H9 (cell line): ENCODE results near the gene PARM1. TPM values are rescaled to one million over a fixed set of nuclear protein-coding genes. Genes with fewer than 3 reads are reported as not detected.

Experiments used
- DNase-seq: peaks from one replicate; pipeline ENCODE4 v3.0.0-alpha.2; 2017
- H2AFZ ChIP-seq: one replicate; pipeline ENCODE4 v1.6.1; 2013; ENCODE audit warnings: mild to moderate bottlenecking, low read length, control low read depth, moderate library complexity
- H2AK5ac ChIP-seq: 2 replicates; pipeline ENCODE4 v1.6.1; 2013; ENCODE audit warnings: low read length, control low read depth, mixed read lengths; ENCODE audit not compliant: insufficient read length
- H2BK120ac ChIP-seq: one replicate; pipeline ENCODE4 v1.6.1; 2013; ENCODE audit warnings: low read depth, mild to moderate bottlenecking, low read length, control low read depth, inconsistent platforms; ENCODE audit not compliant: poor library complexity, severe bottlenecking
- H2BK12ac ChIP-seq: 2 replicates; pipeline ENCODE4 v1.6.1; 2013; ENCODE audit warnings: low read length, control low read depth, mixed read lengths, low read depth; ENCODE audit not compliant: insufficient read length
- H2BK15ac ChIP-seq: 2 replicates; pipeline ENCODE4 v1.6.1; 2013; ENCODE audit warnings: low read depth, low read length, control low read depth
- H2BK20ac ChIP-seq: one replicate; pipeline ENCODE4 v1.6.1; 2013; ENCODE audit warnings: low read depth, mild to moderate bottlenecking, low read length, control low read depth, inconsistent platforms; ENCODE audit not compliant: poor library complexity, severe bottlenecking
- H2BK5ac ChIP-seq: 2 replicates; pipeline ENCODE4 v1.6.1; 2013; ENCODE audit warnings: low read length, control low read depth, mixed read lengths; ENCODE audit not compliant: insufficient read length
- H3K14ac ChIP-seq: 2 replicates; pipeline ENCODE4 v1.6.1; 2013; ENCODE audit warnings: low read length, control low read depth; ENCODE audit not compliant: insufficient read depth
- H3K18ac ChIP-seq: 2 replicates; pipeline ENCODE4 v1.6.1; 2013; ENCODE audit warnings: low read depth, mild to moderate bottlenecking, mixed read lengths, low read length, control low read depth; ENCODE audit not compliant: insufficient read length
- H3K23ac ChIP-seq: 2 replicates; pipeline ENCODE4 v1.6.1; 2013; ENCODE audit warnings: low read length, control low read depth, mixed read lengths, low read depth; ENCODE audit not compliant: insufficient read length
- H3K23me2 ChIP-seq: 2 replicates; pipeline ENCODE4 v1.6.1; 2013; ENCODE audit warnings: low read depth, mild to moderate bottlenecking, mixed read lengths, low read length, control low read depth; ENCODE audit not compliant: insufficient read length, poor library complexity, severe bottlenecking
- H3K27ac ChIP-seq: 2 replicates; pipeline ENCODE4 v1.5.1; 2013; ENCODE audit warnings: low read length, control low read depth, mixed read lengths, low read depth; ENCODE audit not compliant: insufficient read length
- H3K27me3 ChIP-seq: 2 replicates; pipeline ENCODE4 v1.6.1; 2013; ENCODE audit warnings: low read length, control low read depth, inconsistent platforms; ENCODE audit not compliant: insufficient read depth
- H3K4ac ChIP-seq: 2 replicates; pipeline ENCODE4 v1.6.1; 2013; ENCODE audit warnings: low read depth, mild to moderate bottlenecking, control low read depth, inconsistent platforms, low read length, moderate library complexity
- H3K4me1 ChIP-seq: 2 replicates; pipeline ENCODE4 v1.6.1; 2013; ENCODE audit warnings: low read length, control low read depth, inconsistent platforms; ENCODE audit not compliant: insufficient read depth
- H3K4me2 ChIP-seq: 2 replicates; pipeline ENCODE4 v1.6.1; 2013; ENCODE audit warnings: low read length, control low read depth, mixed read lengths; ENCODE audit not compliant: insufficient read length, insufficient read depth
- H3K56ac ChIP-seq: 2 replicates; pipeline ENCODE4 v1.6.1; 2013; ENCODE audit warnings: low read depth, mild to moderate bottlenecking, mixed read lengths, low read length, control low read depth; ENCODE audit not compliant: insufficient read length
- H3K79me1 ChIP-seq: 2 replicates; pipeline ENCODE4 v1.6.1; 2013; ENCODE audit warnings: low read depth, mild to moderate bottlenecking, moderate library complexity, low read length, control low read depth, inconsistent platforms; ENCODE audit not compliant: insufficient read depth, poor library complexity, severe bottlenecking
- H3K79me2 ChIP-seq: 2 replicates; pipeline ENCODE4 v1.6.1; 2013; ENCODE audit warnings: low read length, control low read depth, inconsistent platforms; ENCODE audit not compliant: insufficient read depth
- H3K9ac ChIP-seq: 2 replicates; pipeline ENCODE4 v1.6.1; 2013; ENCODE audit warnings: low read length, control low read depth, mixed read lengths; ENCODE audit not compliant: insufficient read length; ENCODE audit errors: extremely low read depth
- H3K9me3 ChIP-seq: one replicate; pipeline ENCODE4 v1.6.1; 2013; ENCODE audit warnings: low read depth, low read length, inconsistent platforms; ENCODE audit not compliant: control insufficient read depth
- H3T11ph ChIP-seq: one replicate; pipeline ENCODE4 v1.6.1; 2013; ENCODE audit warnings: mild to moderate bottlenecking, low read length, control low read depth, inconsistent platforms
- H4K20me1 ChIP-seq: one replicate; pipeline ENCODE4 v1.6.1; 2013; ENCODE audit not compliant: control insufficient read depth, insufficient read length, insufficient read depth
- H4K5ac ChIP-seq: 2 replicates; pipeline ENCODE4 v1.6.1; 2013; ENCODE audit warnings: low read depth, mild to moderate bottlenecking, mixed read lengths, low read length, control low read depth; ENCODE audit not compliant: insufficient read length
- H4K8ac ChIP-seq: replicated peaks from 2 replicates; pipeline ENCODE4 v1.6.1; 2013; ENCODE audit warnings: low read length, control low read depth, mixed read lengths, low read depth; ENCODE audit not compliant: insufficient read length
- H4K91ac ChIP-seq: 2 replicates; pipeline ENCODE4 v1.6.1; 2013; ENCODE audit warnings: low read depth, mild to moderate bottlenecking, moderate library complexity, mixed read lengths, low read length, control low read depth; ENCODE audit not compliant: insufficient read length
- H3K27ac Mint-ChIP-seq, 3 experiments: 2 replicates in 2 of 3; 3 replicates in 1 of 3; pipeline ENCODE4 v1.8.0; 2020 to 2021; ENCODE audit warnings: mixed read lengths in 3 of 3, mild to moderate bottlenecking in 1 of 3, moderate library complexity in 1 of 3
- H3K27me3 Mint-ChIP-seq: 2 replicates; pipeline ENCODE4 v1.8.0; 2021; ENCODE audit warnings: low read depth, mild to moderate bottlenecking, moderate library complexity, mixed read lengths
- H3K36me3 Mint-ChIP-seq, 3 experiments: 2 replicates in 2 of 3; 3 replicates in 1 of 3; pipeline ENCODE4 v1.8.0; 2020 to 2021; ENCODE audit warnings: low read depth in 3 of 3, mixed read lengths in 3 of 3; ENCODE audit not compliant: insufficient read depth in 1 of 3
- H3K4me1 Mint-ChIP-seq, 2 experiments: 2 replicates each; pipeline ENCODE4 v1.8.0; 2020; ENCODE audit warnings: mixed read lengths in 2 of 2
- H3K4me3 Mint-ChIP-seq, 2 experiments: 2 replicates in 1 of 2; 3 replicates in 1 of 2; pipeline ENCODE4 v1.8.0; 2020 to 2021; ENCODE audit warnings: mild to moderate bottlenecking in 2 of 2, mixed read lengths in 2 of 2, moderate library complexity in 1 of 2
- H3K9me3 Mint-ChIP-seq, 2 experiments: 2 replicates in 1 of 2; 3 replicates in 1 of 2; pipeline ENCODE4 v1.8.0; 2020; ENCODE audit warnings: mild to moderate bottlenecking in 2 of 2, mixed read lengths in 2 of 2, moderate library complexity in 1 of 2
- CTCF ChIP-seq: fragments of 200-600 bp; sonication (generic); conservative IDR thresholded peaks from 3 replicates; pipeline ENCODE4 v1.8.0; 2021; ENCODE audit warnings: antibody characterized with exemption, mild to moderate bottlenecking
- WGBS: extraction: QIAGEN DNeasy Blood & Tissue Kit; methylation state at CpG from one replicate; pipeline ENCODE4 v1.1.7; 2013; ENCODE audit warnings: missing lambda C conversion rate, low lambda C conversion rate, mixed read lengths; ENCODE audit not compliant: insufficient read length; ENCODE audit errors: extremely low coverage; 5-methylcytosine and 5-hydroxymethylcytosine counted together
- total RNA-seq: library from RNA; stranded (reverse); gene quantifications from 2 replicates; pipeline ENCODE4 v1.2.1, GENCODE V29; 2021

The PARM1 gene
- total RNA-seq, 1 experiment from 2014 or later: 2.0 TPM

- no peak overlapping the region for H2BK5ac ChIP-seq
- TF ChIP-seq CTCF: no peak
- no peak overlapping the region for H2BK20ac ChIP-seq
- H4K20me1 ChIP-seq: no peaks in the 10 kb centered on the region
- peaks cover 5 to 17% of the 10 kb centered on the region in 2 experiments for H3K9me3 Mint-ChIP-seq
- H2BK15ac ChIP-seq: no peak overlapping the region
- no peak overlapping the region for H2AK5ac ChIP-seq
- no peaks in the 10 kb centered on the region for H3K4me1 Mint-ChIP-seq
- no peaks in the 10 kb centered on the region for H3K79me2 ChIP-seq
- no peak overlapping the region for H3K56ac ChIP-seq
- H3K27me3 ChIP-seq: no peaks in the 10 kb centered on the region
- no peak overlapping the region for H2BK120ac ChIP-seq
- no peaks in the 10 kb centered on the region for H3K9me3 ChIP-seq
- H3K27ac ChIP-seq: no peak overlapping the region
- no peak overlapping the region for H3K4me3 Mint-ChIP-seq
- no CpG with 5 or more reads among the region's 2 CpGs for WGBS
- no peak overlapping the region for H4K91ac ChIP-seq
- H4K5ac ChIP-seq: no peak overlapping the region
- H3K9ac ChIP-seq: no peak overlapping the region
- no peaks in the 10 kb centered on the region for H3K23me2 ChIP-seq
- H3T11ph ChIP-seq: no peak overlapping the region
- H3K14ac ChIP-seq: no peak overlapping the region
- H3K27me3 Mint-ChIP-seq: no peaks in the 10 kb centered on the region
- H3K4ac ChIP-seq: no peak overlapping the region
- H3K4me2 ChIP-seq: no peak overlapping the region
- H4K8ac ChIP-seq: no peak overlapping the region
- no peaks in the 10 kb centered on the region for H3K79me1 ChIP-seq
- H2AFZ ChIP-seq: no peak overlapping the region
- H2BK12ac ChIP-seq: no peak overlapping the region
- DNase-seq: no peak
- peaks cover 11 to 35% (median 34%) of the 10 kb centered on the region in 3 experiments for H3K36me3 Mint-ChIP-seq
- no peak overlapping the region; a peak in 1 of 7 replicates for H3K27ac Mint-ChIP-seq
- no peak overlapping the region for H3K23ac ChIP-seq
- no peaks in the 10 kb centered on the region for H3K4me1 ChIP-seq
- no peak overlapping the region for H3K18ac ChIP-seq
Measured at GRCh38 chr4:75080888-75081287, 148.0 kb downstream of the PARM1 start.
